ENCODE results near the gene UNC5C. TPM values are rescaled to one million over a fixed set of nuclear protein-coding genes. Genes with fewer than 3 reads are reported as not detected.

UNC5C gene
- total and polyA plus RNA-seq, 10 of the 15 experiments (the other 5 are each of a cell fraction or from before 2014, with no cell fraction given): 0.02 to 2.0 (median 0.15) TPM; not detected in 1

DNA sequence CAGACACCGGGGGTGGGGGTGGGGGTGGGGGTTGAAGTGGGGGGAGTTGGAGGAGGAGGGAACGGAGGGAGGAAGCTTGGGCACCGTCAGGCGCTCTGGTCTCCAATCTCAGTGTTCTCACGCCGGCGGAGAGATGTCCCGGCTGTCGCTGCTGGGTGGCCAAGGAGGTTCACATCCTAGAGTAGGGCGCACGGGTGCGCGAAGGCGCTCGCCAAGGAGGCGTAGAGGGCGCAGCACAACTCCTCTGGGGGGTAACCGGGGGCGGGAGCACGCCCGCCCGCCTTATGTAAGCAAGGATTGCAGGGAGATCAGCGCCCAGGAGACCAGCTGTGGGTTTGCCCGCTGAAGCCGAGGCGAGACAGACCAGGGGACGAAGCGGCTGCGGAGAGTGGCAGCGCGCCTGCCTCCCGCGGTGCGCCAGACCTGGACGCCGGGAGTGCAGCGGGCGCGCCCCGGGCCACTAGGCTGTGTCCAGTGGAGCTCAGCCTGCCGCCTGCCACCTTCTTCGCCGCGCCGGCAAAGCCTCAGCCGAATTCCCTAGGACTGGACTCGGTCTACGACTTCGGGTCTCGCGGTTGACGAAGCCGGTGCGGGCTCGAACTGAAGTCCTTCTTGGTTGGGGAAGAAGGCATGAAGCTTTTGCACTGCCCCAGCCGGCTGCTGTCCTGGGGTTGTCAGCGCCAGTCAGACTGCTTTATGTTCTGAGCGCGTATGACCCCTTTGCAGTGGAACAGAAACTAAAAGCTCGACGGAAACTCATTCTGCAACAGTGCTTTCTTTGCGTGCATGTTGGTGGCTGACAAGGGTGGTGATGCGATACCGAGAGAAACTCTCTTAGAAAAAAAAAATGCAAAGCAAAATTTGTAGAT is 707 bp upstream of the UNC5C start (continued):
- TF ChIP-seq, protein P1, sequence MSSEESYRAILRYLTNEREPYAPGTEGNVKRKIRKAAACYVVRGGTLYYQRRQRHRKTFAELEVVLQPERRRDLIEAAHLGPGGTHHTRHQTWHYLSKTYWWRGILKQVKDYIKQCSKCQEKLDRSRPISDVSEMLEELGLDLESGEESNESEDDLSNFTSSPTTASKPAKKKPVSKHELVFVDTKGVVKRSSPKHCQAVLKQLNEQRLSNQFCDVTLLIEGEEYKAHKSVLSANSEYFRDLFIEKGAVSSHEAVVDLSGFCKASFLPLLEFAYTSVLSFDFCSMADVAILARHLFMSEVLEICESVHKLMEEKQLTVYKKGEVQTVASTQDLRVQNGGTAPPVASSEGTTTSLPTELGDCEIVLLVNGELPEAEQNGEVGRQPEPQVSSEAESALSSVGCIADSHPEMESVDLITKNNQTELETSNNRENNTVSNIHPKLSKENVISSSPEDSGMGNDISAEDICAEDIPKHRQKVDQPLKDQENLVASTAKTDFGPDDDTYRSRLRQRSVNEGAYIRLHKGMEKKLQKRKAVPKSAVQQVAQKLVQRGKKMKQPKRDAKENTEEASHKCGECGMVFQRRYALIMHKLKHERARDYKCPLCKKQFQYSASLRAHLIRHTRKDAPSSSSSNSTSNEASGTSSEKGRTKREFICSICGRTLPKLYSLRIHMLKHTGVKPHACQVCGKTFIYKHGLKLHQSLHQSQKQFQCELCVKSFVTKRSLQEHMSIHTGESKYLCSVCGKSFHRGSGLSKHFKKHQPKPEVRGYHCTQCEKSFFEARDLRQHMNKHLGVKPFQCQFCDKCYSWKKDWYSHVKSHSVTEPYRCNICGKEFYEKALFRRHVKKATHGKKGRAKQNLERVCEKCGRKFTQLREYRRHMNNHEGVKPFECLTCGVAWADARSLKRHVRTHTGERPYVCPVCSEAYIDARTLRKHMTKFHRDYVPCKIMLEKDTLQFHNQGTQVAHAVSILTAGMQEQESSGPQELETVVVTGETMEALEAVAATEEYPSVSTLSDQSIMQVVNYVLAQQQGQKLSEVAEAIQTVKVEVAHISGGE (CRISPR knock-in tag; IDR thresholded peaks at IDR 0.05): no peak
- peak; percentile 67 to 70; a peak in 2 of 4 replicates for TF ChIP-seq EP300 (IDR thresholded peaks at IDR 0.05; ENCODE audit: borderline replicate concordance in 1 of 2, control insufficient read depth in 1 of 2, low read depth in 2 of 2, low read length in 2 of 2)
- TF ChIP-seq RCOR1 (conservative IDR thresholded peaks at IDR 0.05; ENCODE audit: low read depth, low read length): no peak
- no peak for TF ChIP-seq NFIC (IDR thresholded peaks at IDR 0.05; ENCODE audit: low read depth, low read length)
- no peak for TF ChIP-seq YBX1 (IDR thresholded peaks at IDR 0.05)
- TF ChIP-seq CREM (IDR thresholded peaks at IDR 0.05; ENCODE audit: low read depth): no peak
- no peak for TF ChIP-seq SUPT20H (IDR thresholded peaks at IDR 0.05; ENCODE audit: borderline replicate concordance, control insufficient read depth, low read depth, low read length)
- TF ChIP-seq YY1 (IDR thresholded peaks at IDR 0.05; ENCODE audit: low read depth, low read length): no peak; the same call in 1 of the 2 replicates
- TF ChIP-seq NKRF (conservative IDR thresholded peaks at IDR 0.05): 0 out of 2 replicates have a peak, but pooled peaks have one; percentile 36
- no peak for TF ChIP-seq MTA2 (IDR thresholded peaks at IDR 0.05; ENCODE audit: low read depth)
- no peak for TF ChIP-seq NR2F1 (conservative IDR thresholded peaks at IDR 0.05)
- no peak for TF ChIP-seq ZNF274 (IDR thresholded peaks at IDR 0.05; ENCODE audit: insufficient read depth, insufficient read length)
- no peak for TF ChIP-seq CBX5 (IDR thresholded peaks at IDR 0.05; ENCODE audit: low read depth)

Data from GM12878 (cell line).